GM18508 (cell line): ENCODE measurements around the gene RXRA.

ENCODE experiments used
- ATAC-seq: cut with Tn5 transposase; IDR thresholded peaks from one replicate; pipeline ENCODE4 v1.9.1; 2021; ENCODE audit warnings: moderate number of reproducible peaks; ENCODE audit not compliant: insufficient read depth, unreplicated experiment

The RXRA gene

DNA sequence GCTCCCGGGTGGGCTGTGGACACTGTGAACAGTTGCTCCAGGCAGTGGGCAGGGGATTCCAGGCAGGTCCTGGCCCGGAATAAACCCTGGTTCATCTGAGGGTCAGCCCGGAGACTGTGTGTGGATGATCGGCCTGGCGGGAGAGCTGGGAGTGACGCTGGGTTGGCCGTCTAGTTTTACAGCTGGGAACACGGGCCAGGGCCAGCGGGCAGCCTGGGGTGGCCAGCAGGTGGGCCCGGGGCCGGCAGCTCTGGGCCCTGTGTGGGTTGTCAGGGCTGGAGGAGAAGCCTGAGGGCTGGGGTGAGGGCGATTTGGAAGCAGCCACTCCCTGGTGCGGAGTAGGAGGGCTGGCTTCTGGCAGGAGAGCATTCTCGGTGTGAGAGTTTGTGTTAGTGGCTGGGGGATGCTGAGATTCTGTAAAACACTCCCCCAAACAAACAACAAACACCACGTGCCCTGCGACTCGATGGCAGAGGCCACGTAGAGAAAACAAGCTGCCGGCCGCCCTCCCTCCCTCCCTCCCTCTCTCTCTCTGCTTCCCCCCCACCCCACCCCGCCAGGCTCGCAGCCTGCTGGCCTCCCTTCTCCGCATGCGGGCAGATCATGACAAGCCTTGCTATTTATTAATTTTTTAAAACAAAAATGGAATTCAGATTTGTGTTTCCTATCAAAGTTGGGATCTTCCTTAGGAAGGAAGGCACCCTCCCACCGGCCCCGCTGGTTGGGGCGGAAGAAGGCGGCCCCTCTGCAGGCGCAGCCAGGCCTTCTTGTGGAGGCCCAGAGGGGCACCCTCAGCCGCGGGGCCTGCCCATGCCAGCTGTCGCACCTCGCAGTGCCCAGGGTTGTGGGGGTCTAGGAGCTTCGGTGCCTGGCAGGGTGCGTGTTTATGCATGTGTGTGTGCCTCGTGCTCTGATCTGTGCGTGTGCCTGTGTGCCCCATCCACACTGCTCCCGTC, 49.5 kb downstream of the RXRA start:
- ATAC-seq, result no peak

- no peak for ATAC-seq
These were observed 50.3 kb downstream of the RXRA start for GRCh38 chr9:134376386-134377142.

GRCh38 chr9:134377143-134377484, 50.9 kb downstream of the RXRA start:
- no peak for ATAC-seq

GRCh38 chr9:134377976-134378375, 51.7 kb downstream of the RXRA start:
- ATAC-seq, result no peak

GRCh38 chr9:134378901-134379338, 52.7 kb downstream of the RXRA start:
- no peak for ATAC-seq

- ATAC-seq, result no peak
These were observed 53.6 kb downstream of the RXRA start for GRCh38 chr9:134379831-134380365.

DNA sequence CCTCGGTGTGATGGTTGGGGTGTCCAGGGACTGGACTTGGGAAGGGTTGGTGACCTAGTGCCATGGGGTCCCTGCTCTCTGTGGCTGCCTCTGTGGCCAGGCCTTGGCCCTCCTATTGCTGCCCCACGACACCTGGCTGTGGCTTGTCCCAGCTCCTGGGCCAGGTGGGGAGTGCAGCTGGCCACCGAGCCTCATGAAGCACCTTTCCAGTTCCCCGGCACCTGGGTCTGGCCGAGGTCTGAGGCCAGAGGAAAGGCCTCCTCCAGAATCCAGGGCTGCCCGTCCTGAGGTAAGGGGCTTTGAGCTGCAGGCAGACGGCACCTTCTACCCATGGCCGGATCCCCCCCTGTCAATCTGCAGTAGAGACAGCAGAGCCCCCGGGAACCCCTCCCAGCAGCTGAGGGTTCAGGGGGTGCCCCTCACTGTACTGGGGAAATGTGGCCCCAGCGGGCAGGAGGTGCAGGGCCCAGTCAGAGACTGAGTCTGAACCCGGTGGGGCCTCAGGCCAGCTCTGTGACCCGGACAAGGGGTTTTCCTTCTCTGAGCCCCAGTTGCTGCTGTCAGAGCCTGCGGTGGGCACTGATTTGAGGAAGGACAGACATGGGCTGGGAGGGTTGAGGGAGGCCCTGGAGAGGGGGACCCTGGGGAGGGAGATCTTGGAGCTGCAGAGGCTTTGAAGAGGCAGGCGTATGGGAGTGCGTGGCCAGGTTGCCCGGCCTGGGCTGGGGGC, 54.5 kb downstream of the RXRA start:
- ATAC-seq, result no peak

DNA sequence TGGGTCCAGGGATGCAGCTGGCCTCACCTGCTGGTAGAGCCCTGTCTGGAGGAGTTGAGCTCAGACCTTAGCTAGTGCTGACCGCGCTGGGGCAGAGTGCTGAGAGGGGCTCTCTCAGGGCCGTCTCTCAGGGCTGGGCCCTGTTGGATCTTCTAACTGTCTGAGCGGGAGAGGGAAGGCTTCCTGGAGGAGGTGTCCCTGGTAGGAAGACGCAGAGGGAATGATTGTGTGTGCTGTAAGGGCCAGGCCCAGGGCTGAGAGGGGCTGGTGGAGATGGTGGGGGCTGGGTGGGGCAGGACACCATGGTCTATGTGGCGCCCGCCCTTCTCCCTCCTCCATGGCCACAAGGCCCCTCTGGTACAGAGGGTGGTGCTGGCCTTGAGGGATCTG, 55.0 kb downstream of the RXRA start:
- ATAC-seq, result no peak

- ATAC-seq, result no peak
These were observed 55.6 kb downstream of the RXRA start for GRCh38 chr9:134381671-134382516.

- ATAC-seq, result no peak
These were observed 56.5 kb downstream of the RXRA start for GRCh38 chr9:134382733-134383132.

DNA sequence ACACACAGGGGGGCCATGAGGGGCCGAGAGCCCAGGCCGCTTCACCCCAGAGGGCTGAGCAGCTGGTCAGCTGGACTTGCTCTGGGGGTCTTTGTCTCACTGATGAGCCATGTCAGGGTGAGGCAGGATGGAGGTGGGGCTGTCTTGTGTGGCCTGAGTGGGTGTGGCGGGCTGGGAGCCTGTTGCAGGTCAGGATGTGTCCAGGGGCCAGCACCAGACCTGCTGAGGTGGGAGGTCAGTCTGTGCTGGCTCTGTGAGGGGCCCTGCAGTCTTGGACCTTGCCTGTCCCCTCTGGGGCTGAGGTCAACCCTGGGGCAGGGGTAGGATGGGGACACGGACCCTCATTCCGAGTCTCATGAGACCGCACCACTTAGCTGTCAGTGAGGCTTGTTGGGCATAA, 56.9 kb downstream of the RXRA start:
- no peak for ATAC-seq

GRCh38 chr9:134384811-134385479, 58.7 kb downstream of the RXRA start:
- ATAC-seq, result no peak

DNA sequence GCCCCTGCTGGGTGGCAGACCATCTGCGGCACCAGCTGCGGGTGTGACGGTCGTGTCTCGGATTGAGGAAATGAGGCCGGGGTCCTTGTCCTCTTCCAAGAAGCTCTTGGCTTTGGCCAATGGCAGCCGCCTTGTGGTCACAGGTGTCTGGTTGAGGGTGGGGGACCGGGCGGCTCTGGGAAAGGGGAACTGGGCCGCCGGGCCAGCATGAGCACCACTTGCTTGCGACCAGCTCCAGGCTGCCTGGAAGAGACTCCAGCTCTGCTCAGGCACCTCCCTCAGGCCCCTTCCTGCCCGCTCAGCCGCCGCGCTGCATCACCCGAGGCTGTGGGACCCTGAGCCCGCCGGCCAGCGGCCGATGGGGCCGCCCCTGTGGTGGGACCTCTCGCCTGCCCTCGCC, 59.7 kb downstream of the RXRA start:
- no peak for ATAC-seq

- no peak for ATAC-seq
These were observed 60.9 kb downstream of the RXRA start for GRCh38 chr9:134386951-134387831.

GRCh38 chr9:134388289-134388808, 62.1 kb downstream of the RXRA start:
- no peak for ATAC-seq

DNA sequence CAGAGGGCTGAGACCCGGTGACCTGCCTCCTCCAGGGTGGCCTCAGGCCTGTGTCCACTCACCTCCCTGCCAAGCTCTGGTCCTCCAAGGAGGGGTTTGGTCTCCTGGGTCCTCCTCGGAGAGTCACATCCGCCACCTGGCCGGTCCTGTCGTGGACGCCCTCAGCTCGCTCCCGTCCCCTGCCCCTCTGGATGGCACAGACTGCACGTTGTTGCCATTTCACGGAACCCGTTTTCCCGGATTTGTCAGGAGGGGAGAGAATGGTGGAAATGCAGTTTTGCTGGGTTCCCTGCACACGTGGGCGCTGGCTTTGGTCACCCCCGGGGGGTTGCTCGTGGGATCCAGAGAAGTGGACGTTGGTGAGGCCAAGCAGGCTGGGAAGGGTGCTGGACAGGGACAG, 62.7 kb downstream of the RXRA start:
- ATAC-seq, result no peak

GRCh38 chr9:134389642-134390041, 63.4 kb downstream of the RXRA start:
- ATAC-seq, result no peak

- ATAC-seq, result no peak
These were observed 64.3 kb downstream of the RXRA start for GRCh38 chr9:134390537-134390936.
